Panc1 (cell line): ENCODE data around the gene ZNF564.

Experiments
- CTCF ChIP-seq: fragments of 450-650 bp; IDR thresholded peaks from 2 replicates; pipeline ENCODE4 v1.5.1; 2017; ENCODE audit warnings: mild to moderate bottlenecking
- POLR2AphosphoS5 ChIP-seq: IDR thresholded peaks from 2 replicates; pipeline ENCODE4 v1.6.1; 2012; ENCODE audit warnings: mild to moderate bottlenecking, low read depth, low read length, moderate library complexity
- SIN3A ChIP-seq: IDR thresholded peaks from 2 replicates; pipeline ENCODE4 v1.6.1; 2012; ENCODE audit warnings: low read depth, mild to moderate bottlenecking, low read length, moderate library complexity, borderline replicate concordance; ENCODE audit not compliant: insufficient read depth
- TCF7L2 ChIP-seq: IDR thresholded peaks from 2 replicates; pipeline ENCODE4 v1.6.1; 2011; ENCODE audit warnings: mild to moderate bottlenecking, low read depth, low read length, inconsistent platforms

DNA sequence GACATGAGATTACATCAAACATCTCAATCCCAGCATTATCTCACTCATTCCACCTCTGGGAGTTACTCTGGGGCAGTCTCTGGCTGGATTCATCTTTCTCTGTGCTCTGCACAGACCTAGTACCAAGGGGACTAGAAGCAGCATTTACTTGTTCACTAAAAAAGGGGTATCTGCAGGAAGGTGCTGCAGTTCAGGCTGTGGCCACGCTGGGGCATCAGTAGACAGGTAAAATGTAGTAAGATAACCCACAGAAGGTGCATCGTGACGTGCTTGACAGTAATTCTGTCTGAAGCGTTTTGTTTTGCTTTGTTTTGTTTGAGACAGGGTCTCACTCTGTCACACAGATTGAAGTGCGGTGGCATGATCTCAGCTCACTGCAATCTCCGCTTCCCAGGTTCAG, 29.3 kb downstream of the ZNF564 start:
- TF ChIP-seq CTCF (no peak), POLR2AphosphoS5 (no peak), TCF7L2 (no peak), SIN3A (no peak)
